Peyer's patch (tissue), 4 donors: Measurements from ENCODE around the gene CTNND1. TPM values are rescaled to one million over a fixed set of nuclear protein-coding genes. Genes with fewer than 3 reads are reported as not detected.

Source experiments
- DNase-seq, 3 donors: peaks; one replicate each; pipeline ENCODE4 v3.0.0-alpha.2; 2017 to 2019
- H3K27ac ChIP-seq, 4 donors: fragments of 200-600 bp; sonication (generic); one replicate each; pipeline ENCODE4 v1.5.1; 2016 to 2019
- H3K27me3 ChIP-seq, 2 donors: fragments of 200-600 bp; sonication (generic); one replicate each; pipeline ENCODE4 v1.5.1; 2019
- H3K36me3 ChIP-seq, 3 donors: fragments of 200-600 bp; sonication (generic); one replicate each; pipeline ENCODE4 v1.5.1; 2016 to 2019
- H3K4me1 ChIP-seq, 4 donors: fragments of 200-600 bp; sonication (generic); one replicate each; pipeline ENCODE4 v1.5.1; 2016 to 2019
- H3K4me3 ChIP-seq, 4 donors: fragments of 200-600 bp; sonication (generic); 1 replicate in 3 of 4; 2 replicates in 1 of 4; pipeline ENCODE4 v1.5.1; 2016 to 2019; ENCODE audit warnings: mild to moderate bottlenecking in 1 of 4
- H3K9me3 ChIP-seq, 4 donors: fragments of 200-600 bp; sonication (generic); one replicate each; pipeline ENCODE4 v1.5.1; 2016 to 2019; ENCODE audit warnings: mild to moderate bottlenecking in 1 of 4
- CTCF ChIP-seq, 6 experiments: fragments of 450-650 bp in 4 of 6; fragments of 200-600 bp in 2 of 6; sonication (generic) in 1 of 6; IDR thresholded peaks; one replicate each; pipeline ENCODE4 v1.5.1; 2017 to 2019; ENCODE audit warnings: antibody characterized with exemption in 6 of 6, mild to moderate bottlenecking in 3 of 6, moderate library complexity in 1 of 6
- POLR2A ChIP-seq, 2 donors: fragments of 450-650 bp; IDR thresholded peaks; one replicate each; pipeline ENCODE4 v1.5.1; 2017; ENCODE audit warnings: antibody characterized with exemption in 2 of 2, mild to moderate bottlenecking in 2 of 2, moderate library complexity in 2 of 2
- total RNA-seq, 4 donors: library from RNA; depleted of rRNA; stranded (reverse); fragments of >200 nt; gene quantifications; one replicate each; pipeline ENCODE4 v1.1.0, GENCODE V29; 2016

The CTNND1 gene
- total RNA-seq, 4 donors from 2014 or later: 205 to 366 (median 346) TPM

- Histone ChIP-seq H3K36me3 (no peaks in the 10 kb centered on the region), H3K27ac (no peak overlapping the region), H3K4me3 (no peak overlapping the region), H3K27me3 (no peaks in the 10 kb centered on the region), H3K4me1 (peaks cover 0 to 80% (median 9%) of the 10 kb centered on the region in 4 donors), H3K9me3 (no peaks in the 10 kb centered on the region)
- no peak for TF ChIP-seq CTCF (IDR thresholded peaks at IDR 0.05)
- TF ChIP-seq POLR2A (IDR thresholded peaks at IDR 0.05): no peak
- DNase-seq: no peak
Measured at GRCh38 chr11:57773026-57773598, 11.5 kb downstream of the CTNND1 start.

GRCh38 chr11:57775491-57775890 lies 13.9 kb downstream of the CTNND1 start:
- peaks cover 0 to 82% (median 9%) of the 10 kb centered on the region in 4 donors for H3K4me1 ChIP-seq
- no peaks in the 10 kb centered on the region for H3K9me3 ChIP-seq
- DNase-seq: no peak
- no peaks in the 10 kb centered on the region for H3K36me3 ChIP-seq
- H3K4me3 ChIP-seq: peak overlapping the region in 1 of 4 donors; percentile 1
- no peak for TF ChIP-seq POLR2A (IDR thresholded peaks at IDR 0.05)
- no peak for TF ChIP-seq CTCF (IDR thresholded peaks at IDR 0.05)
- H3K27me3 ChIP-seq: no peaks in the 10 kb centered on the region
- H3K27ac ChIP-seq: peak overlapping the region in 3 of 4 donors; percentile 47 to 91 (median 88)

- DNase-seq: no peak
- Histone ChIP-seq H3K36me3 (no peaks in the 10 kb centered on the region), H3K27me3 (no peaks in the 10 kb centered on the region), H3K9me3 (no peaks in the 10 kb centered on the region), H3K4me1 (peaks cover 0 to 85% (median 9%) of the 10 kb centered on the region in 4 donors), H3K27ac (peak overlapping the region in 3 of 4 donors; percentile 47 to 91 (median 88)), H3K4me3 (peak overlapping the region in 1 of 4 donors; percentile 1)
- TF ChIP-seq POLR2A (IDR thresholded peaks at IDR 0.05) (no peak), CTCF (IDR thresholded peaks at IDR 0.05) (no peak)
Measured at GRCh38 chr11:57776031-57776521, 14.5 kb downstream of the CTNND1 start.

GRCh38 chr11:57776577-57777210 lies 15.1 kb downstream of the CTNND1 start:
- no peak for TF ChIP-seq POLR2A (IDR thresholded peaks at IDR 0.05)
- DNase-seq: no peak
- peaks cover 0 to 89% (median 9%) of the 10 kb centered on the region in 4 donors for H3K4me1 ChIP-seq
- no peak overlapping the region for H3K4me3 ChIP-seq
- H3K9me3 ChIP-seq: no peaks in the 10 kb centered on the region
- peak overlapping the region; percentile 46 to 91 (median 84) for H3K27ac ChIP-seq
- H3K36me3 ChIP-seq: no peaks in the 10 kb centered on the region
- no peaks in the 10 kb centered on the region for H3K27me3 ChIP-seq

- H3K9me3 ChIP-seq: no peaks in the 10 kb centered on the region
- H3K27ac ChIP-seq: peak overlapping the region; percentile 46 to 91 (median 84)
- H3K4me1 ChIP-seq: peaks cover 0 to 89% (median 12%) of the 10 kb centered on the region in 4 donors
- TF ChIP-seq POLR2A (IDR thresholded peaks at IDR 0.05) (peak in 1 of 2 donors; percentile 33), CTCF (IDR thresholded peaks at IDR 0.05) (peak in 1 of 6 experiments; percentile 25)
- H3K36me3 ChIP-seq: no peaks in the 10 kb centered on the region
- peak in 1 of 3 donors; percentile 85 for DNase-seq
- H3K27me3 ChIP-seq: no peaks in the 10 kb centered on the region
- peak overlapping the region in 2 of 4 donors; percentile 28 to 41 for H3K4me3 ChIP-seq
Measured at GRCh38 chr11:57777969-57778317, 16.3 kb downstream of the CTNND1 start.
